ENCODE data around the gene CDH13.

CDH13 gene

GRCh38 chr16:83599789-83600462, 973.2 kb downstream of the CDH13 start:
- DNase-seq: no peak

- peak; percentile 4 for DNase-seq
These were observed 976.3 kb downstream of the CDH13 start for GRCh38 chr16:83602761-83603722.

- DNase-seq: peak; percentile 3
These were observed 977.2 kb downstream of the CDH13 start for GRCh38 chr16:83603723-83604570.

- peak; percentile 1 for DNase-seq
These were observed 979.8 kb downstream of the CDH13 start for GRCh38 chr16:83606486-83607030.

- no peak for DNase-seq
These were observed 982.4 kb downstream of the CDH13 start for GRCh38 chr16:83609178-83609577.

- no peak for DNase-seq
These were observed 988.6 kb downstream of the CDH13 start for GRCh38 chr16:83615141-83615952.

GRCh38 chr16:83615953-83616350, 989.2 kb downstream of the CDH13 start:
- DNase-seq: no peak

GRCh38 chr16:83619381-83620150, 992.8 kb downstream of the CDH13 start:
- DNase-seq: no peak

GRCh38 chr16:83622010-83622409, 995.2 kb downstream of the CDH13 start:
- no peak for DNase-seq

- peak; percentile 9 for DNase-seq
These were observed 996.4 kb downstream of the CDH13 start for GRCh38 chr16:83623091-83623730.

- DNase-seq: no peak
These were observed 997.1 kb downstream of the CDH13 start for GRCh38 chr16:83623892-83624291.

- peak; percentile 28 for DNase-seq
These were observed 997.8 kb downstream of the CDH13 start for GRCh38 chr16:83624429-83625120.

GRCh38 chr16:83626204-83626603, 999.4 kb downstream of the CDH13 start:
- no peak for DNase-seq

GRCh38 chr16:83626676-83627075, 999.9 kb downstream of the CDH13 start:
- DNase-seq: no peak

- DNase-seq: no peak
These were observed 1001.2 kb downstream of the CDH13 start for GRCh38 chr16:83627996-83628395.

- DNase-seq: no peak
These were observed 1002.7 kb downstream of the CDH13 start for GRCh38 chr16:83629426-83629825.

GRCh38 chr16:83629836-83630235, 1003.1 kb downstream of the CDH13 start:
- DNase-seq: no peak

GRCh38 chr16:83630979-83631378, 1004.2 kb downstream of the CDH13 start:
- no peak for DNase-seq

GRCh38 chr16:83633286-83633685, 1006.5 kb downstream of the CDH13 start:
- DNase-seq: no peak

GRCh38 chr16:83648347-83648746, 1021.6 kb downstream of the CDH13 start:
- DNase-seq: no peak
